Loucy (cell line): Measurements from ENCODE around the gene CD4.

Source experiments
- H2AFZ ChIP-seq: fragments of 200-600 bp; sonication (generic); 2 replicates; pipeline ENCODE4 v1.6.0; 2016; ENCODE audit warnings: antibody characterized with exemption, mild to moderate bottlenecking, low read length, moderate library complexity
- H3F3A ChIP-seq: fragments of 200-600 bp; 2 replicates; pipeline ENCODE4 v1.6.0; 2016; ENCODE audit warnings: antibody characterized with exemption, low read depth, mild to moderate bottlenecking
- H3K27me3 ChIP-seq: fragments of 200-600 bp; sonication (generic); 2 replicates; pipeline ENCODE4 v1.6.1; 2014; ENCODE audit warnings: low read length, mild to moderate bottlenecking; ENCODE audit not compliant: insufficient read depth, poor library complexity, severe bottlenecking
- H3K36me3 ChIP-seq: fragments of 200-600 bp; sonication (generic); 2 replicates; pipeline ENCODE4 v1.6.1; 2016; ENCODE audit warnings: low read length; ENCODE audit not compliant: insufficient read depth
- H3K4me1 ChIP-seq: fragments of 200-600 bp; sonication (generic); 2 replicates; pipeline ENCODE4 v1.5.1; 2014; ENCODE audit warnings: low read length, mild to moderate bottlenecking; ENCODE audit not compliant: insufficient read depth, poor library complexity, severe bottlenecking
- H3K4me2 ChIP-seq: fragments of 200-600 bp; sonication (generic); 2 replicates; pipeline ENCODE4 v1.6.0; 2014; ENCODE audit warnings: antibody characterized with exemption, low read length, low read depth, mild to moderate bottlenecking; ENCODE audit not compliant: poor library complexity, severe bottlenecking
- H3K4me3 ChIP-seq: fragments of 200-600 bp; sonication (generic); 2 replicates; pipeline ENCODE4 v1.5.1; 2014; ENCODE audit warnings: low read length, mild to moderate bottlenecking, mixed read lengths; ENCODE audit not compliant: poor library complexity, severe bottlenecking
- H3K79me2 ChIP-seq: fragments of 200-600 bp; sonication (generic); 2 replicates; pipeline ENCODE4 v1.6.1; 2014; ENCODE audit warnings: low read length; ENCODE audit not compliant: insufficient read depth
- H3K9ac ChIP-seq: fragments of 200-600 bp; sonication (generic); 2 replicates; pipeline ENCODE4 v1.6.0; 2014; ENCODE audit warnings: mild to moderate bottlenecking, low read depth, low read length, moderate library complexity; ENCODE audit not compliant: poor library complexity, severe bottlenecking
- H3K9me2 ChIP-seq: fragments of 200-600 bp; sonication (generic); replicated peaks from 2 replicates; pipeline ENCODE4 v1.6.1; 2016; ENCODE audit warnings: low read depth, low read length, mixed read lengths
- H3K9me3 ChIP-seq: fragments of 200-600 bp; sonication (generic); 2 replicates; pipeline ENCODE4 v1.6.1; 2014; ENCODE audit warnings: mild to moderate bottlenecking, antibody characterized with exemption, low read length, low read depth; ENCODE audit not compliant: insufficient read depth
- H4K20me1 ChIP-seq: fragments of 200-600 bp; sonication (generic); 2 replicates; pipeline ENCODE4 v1.6.0; 2014; ENCODE audit warnings: antibody characterized with exemption, low read length, mild to moderate bottlenecking; ENCODE audit not compliant: insufficient read depth, poor library complexity, severe bottlenecking
- EZH2phosphoT487 ChIP-seq: fragments of 200-600 bp; IDR thresholded peaks from 2 replicates; pipeline ENCODE4 v1.6.1; 2018; ENCODE audit warnings: antibody characterized with exemption, mild to moderate bottlenecking, moderate library complexity, borderline replicate concordance
- TF ChIP-seq, protein P1 (sequence below): fragments of 200-600 bp; sonication (generic); conservative IDR thresholded peaks from 2 replicates; pipeline ENCODE4 v1.5.1; 2014; ENCODE audit warnings: mild to moderate bottlenecking, antibody characterized with exemption, low read length

Gene CD4

GRCh38 chr12:6836851-6837250 lies 47.5 kb downstream of the CD4 start:
- H3F3A ChIP-seq: no peaks in the 10 kb centered on the region
- no peak overlapping the region for H3K4me2 ChIP-seq
- H3K4me3 ChIP-seq: no peak overlapping the region
- no peaks in the 10 kb centered on the region for H3K4me1 ChIP-seq
- H3K9ac ChIP-seq: no peak overlapping the region
- H3K9me3 ChIP-seq: no peaks in the 10 kb centered on the region
- H3K79me2 ChIP-seq: no peaks in the 10 kb centered on the region
- no peak overlapping the region for H2AFZ ChIP-seq
- no peaks in the 10 kb centered on the region for H3K9me2 ChIP-seq
- H3K27me3 ChIP-seq: no peaks in the 10 kb centered on the region
- H4K20me1 ChIP-seq: no peaks in the 10 kb centered on the region
- no peak for TF ChIP-seq EZH2phosphoT487
- TF ChIP-seq, protein P1, sequence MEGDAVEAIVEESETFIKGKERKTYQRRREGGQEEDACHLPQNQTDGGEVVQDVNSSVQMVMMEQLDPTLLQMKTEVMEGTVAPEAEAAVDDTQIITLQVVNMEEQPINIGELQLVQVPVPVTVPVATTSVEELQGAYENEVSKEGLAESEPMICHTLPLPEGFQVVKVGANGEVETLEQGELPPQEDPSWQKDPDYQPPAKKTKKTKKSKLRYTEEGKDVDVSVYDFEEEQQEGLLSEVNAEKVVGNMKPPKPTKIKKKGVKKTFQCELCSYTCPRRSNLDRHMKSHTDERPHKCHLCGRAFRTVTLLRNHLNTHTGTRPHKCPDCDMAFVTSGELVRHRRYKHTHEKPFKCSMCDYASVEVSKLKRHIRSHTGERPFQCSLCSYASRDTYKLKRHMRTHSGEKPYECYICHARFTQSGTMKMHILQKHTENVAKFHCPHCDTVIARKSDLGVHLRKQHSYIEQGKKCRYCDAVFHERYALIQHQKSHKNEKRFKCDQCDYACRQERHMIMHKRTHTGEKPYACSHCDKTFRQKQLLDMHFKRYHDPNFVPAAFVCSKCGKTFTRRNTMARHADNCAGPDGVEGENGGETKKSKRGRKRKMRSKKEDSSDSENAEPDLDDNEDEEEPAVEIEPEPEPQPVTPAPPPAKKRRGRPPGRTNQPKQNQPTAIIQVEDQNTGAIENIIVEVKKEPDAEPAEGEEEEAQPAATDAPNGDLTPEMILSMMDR: no peak
- peaks cover 11% of the 10 kb centered on the region; the same call in 1 of the 2 replicates for H3K36me3 ChIP-seq

GRCh38 chr12:6837370-6838060 lies 48.2 kb downstream of the CD4 start:
- TF ChIP-seq, protein P1: no peak
- TF ChIP-seq EZH2phosphoT487: no peak
- no peak overlapping the region for H3K9ac ChIP-seq
- H3K9me3 ChIP-seq: no peaks in the 10 kb centered on the region
- H3K27me3 ChIP-seq: no peaks in the 10 kb centered on the region
- H2AFZ ChIP-seq: no peak overlapping the region
- no peaks in the 10 kb centered on the region for H3F3A ChIP-seq
- H3K79me2 ChIP-seq: no peaks in the 10 kb centered on the region
- no peaks in the 10 kb centered on the region for H3K4me1 ChIP-seq
- H3K9me2 ChIP-seq: no peaks in the 10 kb centered on the region
- H4K20me1 ChIP-seq: no peaks in the 10 kb centered on the region
- H3K36me3 ChIP-seq: peaks cover 11% of the 10 kb centered on the region; the same call in 1 of the 2 replicates
- H3K4me3 ChIP-seq: no peak overlapping the region
- H3K4me2 ChIP-seq: no peak overlapping the region

- no peaks in the 10 kb centered on the region for H4K20me1 ChIP-seq
- no peak overlapping the region for H2AFZ ChIP-seq
- H3K9me2 ChIP-seq: no peaks in the 10 kb centered on the region
- H3K4me1 ChIP-seq: peaks cover 5% of the 10 kb centered on the region
- no peak overlapping the region for H3K9ac ChIP-seq
- H3K27me3 ChIP-seq: no peaks in the 10 kb centered on the region
- H3K79me2 ChIP-seq: no peaks in the 10 kb centered on the region
- no peaks in the 10 kb centered on the region for H3K9me3 ChIP-seq
- no peak overlapping the region for H3K4me2 ChIP-seq
- no peaks in the 10 kb centered on the region for H3F3A ChIP-seq
- TF ChIP-seq, protein P1: no peak
- no peak for TF ChIP-seq EZH2phosphoT487
- no peak overlapping the region for H3K4me3 ChIP-seq
- peaks cover 3% of the 10 kb centered on the region; the same call in 1 of the 2 replicates for H3K36me3 ChIP-seq
Observed at GRCh38 chr12:6838854-6839253, 49.5 kb downstream of the CD4 start.
